Thoracic aorta (tissue), 2 donors: ENCODE results near the gene SKAP1. TPM values are rescaled to one million over a fixed set of nuclear protein-coding genes. Genes with fewer than 3 reads are reported as not detected.

Source experiments
- ATAC-seq: fragments of 150-250 bp; one replicate; pipeline ENCODE4 v1.8.0; 2017; ENCODE audit warnings: low read depth; ENCODE audit not compliant: insufficient number of reproducible peaks, low FRiP score
- DNase-seq: peaks from one replicate; pipeline ENCODE4 v3.0.0-alpha.2; 2020; ENCODE audit warnings: low spot score
- H3K27ac ChIP-seq, 2 donors: fragments of 200-600 bp; sonication (generic); 1 replicate in 1 of 2; 2 replicates in 1 of 2; pipeline ENCODE4 v1.5.1; 2016; ENCODE audit warnings: mild to moderate bottlenecking in 2 of 2, moderate library complexity in 2 of 2
- H3K27me3 ChIP-seq: fragments of 200-600 bp; sonication (generic); replicated peaks from 2 replicates; pipeline ENCODE4 v1.6.0; 2016; ENCODE audit warnings: mild to moderate bottlenecking; ENCODE audit not compliant: insufficient read depth
- H3K36me3 ChIP-seq: fragments of 200-600 bp; sonication (generic); one replicate; pipeline ENCODE4 v1.5.1; 2016
- H3K4me1 ChIP-seq, 2 donors: fragments of 200-600 bp; sonication (generic); 1 replicate in 1 of 2; 2 replicates in 1 of 2; pipeline versions ENCODE4 v1.5.1 to v1.6.0; 2016; ENCODE audit warnings: low read depth in 2 of 2, mild to moderate bottlenecking in 1 of 2; ENCODE audit not compliant: control insufficient read depth in 1 of 2
- H3K4me3 ChIP-seq: fragments of 200-600 bp; sonication (generic); 2 replicates; pipeline ENCODE4 v1.5.1; 2016; ENCODE audit warnings: mild to moderate bottlenecking
- H3K9me3 ChIP-seq: fragments of 200-600 bp; sonication (generic); 2 replicates; pipeline ENCODE4 v1.5.1; 2016
- CTCF ChIP-seq: fragments of 200-600 bp; sonication (generic); IDR thresholded peaks from one replicate; pipeline ENCODE4 v1.5.1; 2019; ENCODE audit warnings: antibody characterized with exemption
- total RNA-seq, 2 donors: library from RNA; depleted of rRNA; stranded (reverse); fragments of >200 nt; gene quantifications; one replicate each; pipeline versions ENCODE4 v1.1.0 to v1.2.3, GENCODE V29; 2016

SKAP1 gene
- total RNA-seq, 2 donors from 2014 or later = 2.6 TPM; not detected in 1

GRCh38 chr17:48102043-48102750 is 327.8 kb downstream of the SKAP1 start:
- no peak for DNase-seq
- ATAC-seq = no peak
- no peaks in the 10 kb centered on the region for H3K27me3 ChIP-seq
- TF ChIP-seq CTCF = no peak
- peak overlapping the region; percentile 95 for H3K4me3 ChIP-seq
- no peak overlapping the region for H3K27ac ChIP-seq
- H3K9me3 ChIP-seq = no peaks in the 10 kb centered on the region
- H3K36me3 ChIP-seq = no peaks in the 10 kb centered on the region
- H3K4me1 ChIP-seq = peaks cover 11 to 25% of the 10 kb centered on the region in 2 donors

- Histone ChIP-seq H3K36me3 (no peaks in the 10 kb centered on the region), H3K9me3 (no peaks in the 10 kb centered on the region), H3K4me3 (peak within 1 kb of the TSS; percentile 95), H3K4me1 (peaks cover 11 to 21% of the 10 kb centered on the region in 2 donors), H3K27ac (peak within 1 kb of the TSS; percentile 89), H3K27me3 (no peaks in the 10 kb centered on the region)
- DNase-seq = peak; percentile 73
- TF ChIP-seq CTCF = no peak
- ATAC-seq = peak; percentile 85
These were observed 328.8 kb downstream of the SKAP1 start, which contains the start of gene CBX1 for GRCh38 chr17:48101012-48101720. Gene CBX1, minus strand, starts transcription at chr17:48101478. Its CDS starts 24,474 bp downstream, at chr17:48077004.

DNA sequence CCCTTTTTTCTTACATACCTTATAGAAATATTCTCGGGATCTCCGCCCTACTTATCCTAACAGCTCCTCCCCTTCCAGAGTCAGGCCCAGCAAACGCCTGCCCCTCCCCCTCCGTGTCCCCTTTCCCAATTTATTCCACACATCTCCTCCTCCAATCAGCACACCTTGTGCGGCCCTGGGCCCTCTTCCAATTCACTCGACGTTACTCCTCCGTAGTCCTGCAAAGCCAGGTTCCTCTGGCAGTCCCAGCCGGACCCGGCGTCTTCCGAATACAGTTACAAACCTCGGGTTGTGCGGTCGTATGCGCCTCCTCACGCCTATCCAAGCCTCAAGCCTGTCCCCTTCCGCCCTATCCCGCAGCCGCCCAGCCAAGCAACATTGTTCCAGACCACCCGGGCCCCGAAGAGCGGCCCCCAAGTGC is 329.4 kb downstream of the SKAP1 start:
- Histone ChIP-seq H3K27me3 (no peaks in the 10 kb centered on the region), H3K36me3 (no peaks in the 10 kb centered on the region), H3K9me3 (no peaks in the 10 kb centered on the region), H3K4me3 (peak overlapping the region; percentile 95), H3K27ac (peak overlapping the region; percentile 89), H3K4me1 (peaks cover 11 to 21% of the 10 kb centered on the region in 2 donors)
- DNase-seq = no peak
- ATAC-seq = peak; percentile 47
- TF ChIP-seq CTCF = no peak

DNA sequence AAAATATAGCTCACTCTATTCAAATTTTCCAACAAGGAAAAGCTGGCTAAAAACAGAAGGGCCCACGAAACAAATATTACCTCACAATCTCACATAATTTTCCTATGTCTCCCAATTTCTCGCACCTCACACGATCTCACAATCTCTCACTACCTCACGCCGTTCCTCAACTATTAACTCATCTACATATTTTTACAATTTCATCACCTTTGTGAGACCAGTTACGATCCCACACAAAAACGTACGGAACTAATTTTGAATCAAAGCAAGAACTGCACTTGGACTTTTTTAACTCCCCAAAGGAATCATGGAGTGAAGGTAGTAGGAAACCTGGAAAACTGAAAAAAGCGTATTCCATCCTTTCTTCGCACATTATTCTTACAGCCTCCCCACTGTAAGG is 329.9 kb downstream of the SKAP1 start:
- peak overlapping the region; percentile 89 for H3K27ac ChIP-seq
- peak overlapping the region; percentile 95 for H3K4me3 ChIP-seq
- no peaks in the 10 kb centered on the region for H3K27me3 ChIP-seq
- ATAC-seq (peak; percentile 38), DNase-seq (no peak)
- H3K9me3 ChIP-seq = no peaks in the 10 kb centered on the region
- no peaks in the 10 kb centered on the region for H3K36me3 ChIP-seq
- TF ChIP-seq CTCF = no peak
- peaks cover 11 to 21% of the 10 kb centered on the region in 2 donors for H3K4me1 ChIP-seq

GRCh38 chr17:48095611-48096010 is 334.4 kb downstream of the SKAP1 start:
- H3K27ac ChIP-seq = no peak overlapping the region
- TF ChIP-seq CTCF = no peak
- no peak overlapping the region for H3K4me3 ChIP-seq
- ATAC-seq = no peak
- H3K9me3 ChIP-seq = no peaks in the 10 kb centered on the region
- peaks cover 11 to 21% of the 10 kb centered on the region in 2 donors for H3K4me1 ChIP-seq
- DNase-seq = no peak
- H3K27me3 ChIP-seq = no peaks in the 10 kb centered on the region
- peaks cover 4% of the 10 kb centered on the region for H3K36me3 ChIP-seq
